Limb (tissue), 2 donors: ENCODE measurements around the gene SEZ6L.
A peak's percentile ranks its signal among the peaks of the same experiment; 100 is the strongest.

Experiments
- DNase-seq, 2 donors: peaks; one replicate each; pipeline ENCODE4 v3.0.0-alpha.2; 2016; ENCODE audit errors: extremely low spot score in 2 of 2

The SEZ6L gene

GRCh38 chr22:26333088-26333800 lies 164.0 kb downstream of the SEZ6L start:
- no peak for DNase-seq

GRCh38 chr22:26334232-26334631 lies 165.0 kb downstream of the SEZ6L start:
- no peak for DNase-seq

- no peak for DNase-seq
Measured at GRCh38 chr22:26336773-26337172, 167.5 kb downstream of the SEZ6L start.

GRCh38 chr22:26339755-26340154 lies 170.5 kb downstream of the SEZ6L start:
- DNase-seq = no peak

GRCh38 chr22:26342745-26343410 lies 173.6 kb downstream of the SEZ6L start:
- no peak for DNase-seq

GRCh38 chr22:26345496-26345895 lies 176.2 kb downstream of the SEZ6L start:
- DNase-seq = no peak

GRCh38 chr22:26348810-26349526 lies 179.7 kb downstream of the SEZ6L start:
- DNase-seq = no peak

- no peak for DNase-seq
Measured at GRCh38 chr22:26354707-26355106, 185.4 kb downstream of the SEZ6L start.

GRCh38 chr22:26357281-26357680 lies 188.0 kb downstream of the SEZ6L start:
- DNase-seq = no peak

GRCh38 chr22:26357813-26358212 lies 188.6 kb downstream of the SEZ6L start:
- DNase-seq = no peak

GRCh38 chr22:26359156-26359555 lies 189.9 kb downstream of the SEZ6L start:
- DNase-seq = no peak

GRCh38 chr22:26360169-26360885 lies 191.1 kb downstream of the SEZ6L start:
- peak; percentile 67 to 85 for DNase-seq

GRCh38 chr22:26362471-26362870 lies 193.2 kb downstream of the SEZ6L start:
- no peak for DNase-seq

GRCh38 chr22:26364066-26365015 lies 195.1 kb downstream of the SEZ6L start:
- DNase-seq = peak; percentile 65 to 74

GRCh38 chr22:26367402-26368245 lies 198.4 kb downstream of the SEZ6L start:
- peak; percentile 28 to 55 for DNase-seq

GRCh38 chr22:26372890-26373289 lies 203.6 kb downstream of the SEZ6L start:
- DNase-seq = no peak

- peak; percentile 36 to 42 for DNase-seq
Measured at GRCh38 chr22:26374391-26375026, 205.2 kb downstream of the SEZ6L start.

- DNase-seq = peak in 1 of 2 donors; percentile 27
Measured at GRCh38 chr22:26377170-26377830, 208.0 kb downstream of the SEZ6L start.
